ENCODE results near the gene KCNJ5. TPM values are rescaled to one million over a fixed set of nuclear protein-coding genes. Genes with fewer than 3 reads are reported as not detected.

Gene KCNJ5
- total RNA-seq, 1 donor, result 0.36 TPM

GRCh38 chr11:128953151-128953550, 62.0 kb downstream of the KCNJ5 start:
- no peaks in the 10 kb centered on the region for H3K4me1 ChIP-seq (ENCODE audit: insufficient read depth, low read length)

DNA sequence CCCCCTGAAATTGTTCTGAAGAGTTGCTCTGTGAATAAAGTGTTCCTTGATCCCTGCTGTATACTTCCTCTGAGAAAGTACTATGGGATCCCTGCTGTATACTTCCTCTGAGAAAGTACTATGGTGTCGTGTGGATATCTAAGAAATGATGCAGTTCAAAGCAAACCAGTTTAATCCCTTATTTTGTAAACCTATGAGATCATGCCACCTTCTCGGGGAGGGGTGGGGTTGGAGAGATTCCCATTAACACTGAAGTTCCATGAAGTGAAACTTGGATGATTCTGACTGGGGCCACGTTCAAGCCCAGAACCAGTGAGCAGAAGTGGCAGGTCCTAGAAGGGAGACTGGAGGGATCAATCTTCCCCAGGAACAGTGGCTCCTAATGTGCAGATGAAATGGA, 64.5 kb downstream of the KCNJ5 start:
- Histone ChIP-seq H3K36me3 (ENCODE audit: insufficient read depth, low read length) (no peaks in the 10 kb centered on the region), H2AFZ (ENCODE audit: low read length) (no peak overlapping the region), H3K79me2 (ENCODE audit: insufficient read depth, low read length) (no peaks in the 10 kb centered on the region), H3K9me3 (ENCODE audit: low read depth, low read length) (no peaks in the 10 kb centered on the region), H3K4me3 (ENCODE audit: insufficient read depth, low read length) (no peak overlapping the region), H3K4me1 (ENCODE audit: insufficient read depth, low read length) (no peaks in the 10 kb centered on the region), H4K20me1 (ENCODE audit: insufficient read depth, low read length) (peaks cover 2% of the 10 kb centered on the region), H3K27ac (ENCODE audit: low read depth, low read length) (no peak overlapping the region), H3K4me2 (ENCODE audit: insufficient read depth, low read length) (no peak overlapping the region), H3K27me3 (ENCODE audit: insufficient read depth, low read length) (peaks cover 3% of the 10 kb centered on the region)
- TF ChIP-seq, protein P1, sequence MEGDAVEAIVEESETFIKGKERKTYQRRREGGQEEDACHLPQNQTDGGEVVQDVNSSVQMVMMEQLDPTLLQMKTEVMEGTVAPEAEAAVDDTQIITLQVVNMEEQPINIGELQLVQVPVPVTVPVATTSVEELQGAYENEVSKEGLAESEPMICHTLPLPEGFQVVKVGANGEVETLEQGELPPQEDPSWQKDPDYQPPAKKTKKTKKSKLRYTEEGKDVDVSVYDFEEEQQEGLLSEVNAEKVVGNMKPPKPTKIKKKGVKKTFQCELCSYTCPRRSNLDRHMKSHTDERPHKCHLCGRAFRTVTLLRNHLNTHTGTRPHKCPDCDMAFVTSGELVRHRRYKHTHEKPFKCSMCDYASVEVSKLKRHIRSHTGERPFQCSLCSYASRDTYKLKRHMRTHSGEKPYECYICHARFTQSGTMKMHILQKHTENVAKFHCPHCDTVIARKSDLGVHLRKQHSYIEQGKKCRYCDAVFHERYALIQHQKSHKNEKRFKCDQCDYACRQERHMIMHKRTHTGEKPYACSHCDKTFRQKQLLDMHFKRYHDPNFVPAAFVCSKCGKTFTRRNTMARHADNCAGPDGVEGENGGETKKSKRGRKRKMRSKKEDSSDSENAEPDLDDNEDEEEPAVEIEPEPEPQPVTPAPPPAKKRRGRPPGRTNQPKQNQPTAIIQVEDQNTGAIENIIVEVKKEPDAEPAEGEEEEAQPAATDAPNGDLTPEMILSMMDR (IDR thresholded peaks at IDR 0.05; ENCODE audit: extremely low read depth, low read depth, low read length), result no peak
- no peak for DNase-seq (ENCODE audit: insufficient read length, low spot score, missing footprints)

More at GRCh38 chr11:128953151-128953550, 62.0 kb downstream of the KCNJ5 start:
- no peak overlapping the region for H3K4me2 ChIP-seq (ENCODE audit: insufficient read depth, low read length)
- no peaks in the 10 kb centered on the region for H3K9me3 ChIP-seq (ENCODE audit: low read depth, low read length)
- H3K27ac ChIP-seq (ENCODE audit: low read depth, low read length), result no peak overlapping the region
- peaks cover 3% of the 10 kb centered on the region for H3K27me3 ChIP-seq (ENCODE audit: insufficient read depth, low read length)
- TF ChIP-seq, protein P1 (IDR thresholded peaks at IDR 0.05; ENCODE audit: extremely low read depth, low read depth, low read length), result no peak
- no peaks in the 10 kb centered on the region for H3K36me3 ChIP-seq (ENCODE audit: insufficient read depth, low read length)
- no peaks in the 10 kb centered on the region for H3K79me2 ChIP-seq (ENCODE audit: insufficient read depth, low read length)
- H2AFZ ChIP-seq (ENCODE audit: low read length), result no peak overlapping the region
- no peak for DNase-seq (ENCODE audit: insufficient read length, low spot score, missing footprints)
- peaks cover 2% of the 10 kb centered on the region for H4K20me1 ChIP-seq (ENCODE audit: insufficient read depth, low read length)
- no peak overlapping the region for H3K4me3 ChIP-seq (ENCODE audit: insufficient read depth, low read length)

DNA sequence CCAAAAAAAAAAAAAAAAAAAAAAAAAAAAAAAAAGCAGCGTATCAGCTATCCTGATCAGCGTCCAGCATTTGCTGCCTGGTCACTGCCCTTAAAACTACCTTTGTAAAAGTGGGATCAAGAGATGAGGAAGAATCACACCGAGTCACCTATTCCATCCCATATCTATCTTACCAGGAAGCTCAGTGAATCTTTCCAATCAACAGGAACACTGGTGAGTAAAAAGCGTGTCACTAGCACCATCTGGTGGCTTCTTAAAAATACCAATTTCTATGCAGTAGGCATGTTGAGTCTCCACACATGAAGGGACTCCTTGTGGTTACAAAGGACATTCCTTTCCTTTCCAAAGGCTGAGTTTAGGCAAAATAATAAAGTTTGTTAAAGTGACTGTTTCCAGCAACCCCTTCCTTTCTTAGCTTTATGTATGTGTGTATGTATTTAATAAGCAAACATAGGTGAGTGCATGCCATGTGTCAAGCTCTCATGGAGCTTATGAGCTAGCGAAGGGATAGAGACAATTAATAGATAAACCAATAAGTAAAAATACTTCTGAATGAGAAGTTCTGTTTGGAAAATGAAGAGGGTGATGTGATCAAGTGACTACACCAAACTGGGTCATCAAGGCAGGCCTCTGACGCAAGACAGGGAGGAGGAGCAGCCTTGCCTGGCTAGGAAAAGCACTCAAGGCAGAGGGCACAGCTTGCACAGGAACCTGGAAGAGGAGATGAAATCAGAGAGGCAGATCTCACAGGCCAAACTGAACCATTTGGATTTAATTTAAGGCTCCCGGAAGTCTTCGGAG, 65.4 kb downstream of the KCNJ5 start:
- H4K20me1 ChIP-seq (ENCODE audit: insufficient read depth, low read length), result peaks cover 2% of the 10 kb centered on the region
- no peak overlapping the region for H3K4me2 ChIP-seq (ENCODE audit: insufficient read depth, low read length)
- H3K79me2 ChIP-seq (ENCODE audit: insufficient read depth, low read length), result no peaks in the 10 kb centered on the region
- H2AFZ ChIP-seq (ENCODE audit: low read length), result no peak overlapping the region
- no peak overlapping the region for H3K27ac ChIP-seq (ENCODE audit: low read depth, low read length)
- no peaks in the 10 kb centered on the region for H3K9me3 ChIP-seq (ENCODE audit: low read depth, low read length)
- no peak overlapping the region for H3K4me3 ChIP-seq (ENCODE audit: insufficient read depth, low read length)
- H3K36me3 ChIP-seq (ENCODE audit: insufficient read depth, low read length), result no peaks in the 10 kb centered on the region
- H3K4me1 ChIP-seq (ENCODE audit: insufficient read depth, low read length), result no peaks in the 10 kb centered on the region
- H3K27me3 ChIP-seq (ENCODE audit: insufficient read depth, low read length), result peaks cover 3% of the 10 kb centered on the region
- peak; percentile 95 for DNase-seq (ENCODE audit: insufficient read length, low spot score, missing footprints)
- TF ChIP-seq, protein P1 (IDR thresholded peaks at IDR 0.05; ENCODE audit: extremely low read depth, low read depth, low read length), result peak; percentile 69

- TF ChIP-seq, protein P1 (IDR thresholded peaks at IDR 0.05; ENCODE audit: extremely low read depth, low read depth, low read length), result no peak
- no peak overlapping the region for H3K4me2 ChIP-seq (ENCODE audit: insufficient read depth, low read length)
- H2AFZ ChIP-seq (ENCODE audit: low read length), result no peak overlapping the region
- no peak for DNase-seq (ENCODE audit: insufficient read length, low spot score, missing footprints)
- no peaks in the 10 kb centered on the region for H3K79me2 ChIP-seq (ENCODE audit: insufficient read depth, low read length)
- H3K36me3 ChIP-seq (ENCODE audit: insufficient read depth, low read length), result no peaks in the 10 kb centered on the region
- H3K4me1 ChIP-seq (ENCODE audit: insufficient read depth, low read length), result no peaks in the 10 kb centered on the region
- H3K27me3 ChIP-seq (ENCODE audit: insufficient read depth, low read length), result peaks cover 3% of the 10 kb centered on the region
- H3K9me3 ChIP-seq (ENCODE audit: low read depth, low read length), result no peaks in the 10 kb centered on the region
- H3K27ac ChIP-seq (ENCODE audit: low read depth, low read length), result no peak overlapping the region
- H4K20me1 ChIP-seq (ENCODE audit: insufficient read depth, low read length), result peaks cover 2% of the 10 kb centered on the region
- H3K4me3 ChIP-seq (ENCODE audit: insufficient read depth, low read length), result no peak overlapping the region
Observed at GRCh38 chr11:128957202-128957482, 66.0 kb downstream of the KCNJ5 start.
